HFFc6 (cell line): ENCODE measurements around the gene CCBE1. TPM values are rescaled to one million over a fixed set of nuclear protein-coding genes. Genes with fewer than 3 reads are reported as not detected.

Source experiments
- DNase-seq: peaks from one replicate; pipeline ENCODE4 v3.0.0-alpha.2; 2018
- H3K27ac Mint-ChIP-seq: 2 replicates; pipeline ENCODE4 v1.8.0; 2020; ENCODE audit warnings: mild to moderate bottlenecking, mixed read lengths
- H3K27me3 Mint-ChIP-seq: 2 replicates; pipeline ENCODE4 v1.8.0; 2021; ENCODE audit warnings: mild to moderate bottlenecking, moderate library complexity, mixed read lengths; ENCODE audit not compliant: insufficient read depth
- H3K36me3 Mint-ChIP-seq: 2 replicates; pipeline ENCODE4 v1.8.0; 2021; ENCODE audit warnings: low read depth, mixed read lengths
- H3K4me1 Mint-ChIP-seq: 2 replicates; pipeline ENCODE4 v1.8.0; 2020; ENCODE audit warnings: low read depth, mixed read lengths
- H3K4me3 Mint-ChIP-seq: 2 replicates; pipeline ENCODE4 v1.8.0; 2020; ENCODE audit warnings: mild to moderate bottlenecking, moderate library complexity, mixed read lengths
- H3K9me3 Mint-ChIP-seq: 2 replicates; pipeline ENCODE4 v1.8.0; 2020; ENCODE audit warnings: mild to moderate bottlenecking, mixed read lengths
- total RNA-seq, 6 experiments: library from RNA; stranded (reverse); fragmentation: NEBNext Ultra II Directional; extraction: Animal tissue kit (Norgen Biotek cat#: 25700); gene quantifications; 2 replicates in 1 of 6; 3 replicates in 5 of 6; pipeline ENCODE4 v1.2.3, GENCODE V29; 2021
- TF ChIP-seq, protein P1 (sequence below): fragments of 200-600 bp; sonication (generic); IDR thresholded peaks from 2 replicates; pipeline ENCODE4 v1.5.0; 2021; ENCODE audit warnings: antibody characterized with exemption, mild to moderate bottlenecking

The CCBE1 gene
- total RNA-seq, 6 experiments from 2014 or later, result 161 to 223 (median 206) TPM

- peaks cover 9% of the 10 kb centered on the region for H3K36me3 Mint-ChIP-seq
- H3K4me1 Mint-ChIP-seq, result no peaks in the 10 kb centered on the region
- peaks cover 8% of the 10 kb centered on the region for H3K27me3 Mint-ChIP-seq
- H3K9me3 Mint-ChIP-seq, result no peaks in the 10 kb centered on the region
- no peak for DNase-seq
- H3K27ac Mint-ChIP-seq, result no peak overlapping the region
- H3K4me3 Mint-ChIP-seq, result no peak overlapping the region
- TF ChIP-seq, protein P1, sequence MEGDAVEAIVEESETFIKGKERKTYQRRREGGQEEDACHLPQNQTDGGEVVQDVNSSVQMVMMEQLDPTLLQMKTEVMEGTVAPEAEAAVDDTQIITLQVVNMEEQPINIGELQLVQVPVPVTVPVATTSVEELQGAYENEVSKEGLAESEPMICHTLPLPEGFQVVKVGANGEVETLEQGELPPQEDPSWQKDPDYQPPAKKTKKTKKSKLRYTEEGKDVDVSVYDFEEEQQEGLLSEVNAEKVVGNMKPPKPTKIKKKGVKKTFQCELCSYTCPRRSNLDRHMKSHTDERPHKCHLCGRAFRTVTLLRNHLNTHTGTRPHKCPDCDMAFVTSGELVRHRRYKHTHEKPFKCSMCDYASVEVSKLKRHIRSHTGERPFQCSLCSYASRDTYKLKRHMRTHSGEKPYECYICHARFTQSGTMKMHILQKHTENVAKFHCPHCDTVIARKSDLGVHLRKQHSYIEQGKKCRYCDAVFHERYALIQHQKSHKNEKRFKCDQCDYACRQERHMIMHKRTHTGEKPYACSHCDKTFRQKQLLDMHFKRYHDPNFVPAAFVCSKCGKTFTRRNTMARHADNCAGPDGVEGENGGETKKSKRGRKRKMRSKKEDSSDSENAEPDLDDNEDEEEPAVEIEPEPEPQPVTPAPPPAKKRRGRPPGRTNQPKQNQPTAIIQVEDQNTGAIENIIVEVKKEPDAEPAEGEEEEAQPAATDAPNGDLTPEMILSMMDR, result no peak
Measured at GRCh38 chr18:59426855-59427254, 270.4 kb downstream of the CCBE1 start.

DNA sequence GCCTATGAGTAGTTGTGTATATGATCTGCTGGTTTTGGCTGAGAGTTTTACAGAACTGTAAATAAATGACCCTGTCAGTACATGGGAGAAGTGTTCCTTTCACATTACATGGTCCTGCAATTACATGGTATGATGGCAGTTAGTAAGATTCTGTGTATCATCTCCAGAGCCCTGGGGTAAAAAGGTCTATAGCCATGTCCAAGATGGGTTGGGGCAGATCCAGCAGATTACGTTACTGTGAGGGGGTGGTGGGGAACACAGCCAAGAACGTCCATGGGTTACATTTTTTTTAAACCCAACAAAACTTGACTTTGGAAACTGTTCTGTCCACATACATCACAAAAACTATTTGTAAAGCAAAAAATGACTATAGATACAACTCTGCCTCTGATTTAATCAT, 274.0 kb downstream of the CCBE1 start:
- no peaks in the 10 kb centered on the region for H3K9me3 Mint-ChIP-seq
- H3K4me3 Mint-ChIP-seq, result no peak overlapping the region
- H3K27ac Mint-ChIP-seq, result no peak overlapping the region
- H3K27me3 Mint-ChIP-seq, result peaks cover 5% of the 10 kb centered on the region
- H3K4me1 Mint-ChIP-seq, result peaks cover 9% of the 10 kb centered on the region
- DNase-seq, result no peak
- TF ChIP-seq, protein P1, result no peak
- H3K36me3 Mint-ChIP-seq, result peaks cover 4% of the 10 kb centered on the region; the same call in 1 of the 2 replicates

DNA sequence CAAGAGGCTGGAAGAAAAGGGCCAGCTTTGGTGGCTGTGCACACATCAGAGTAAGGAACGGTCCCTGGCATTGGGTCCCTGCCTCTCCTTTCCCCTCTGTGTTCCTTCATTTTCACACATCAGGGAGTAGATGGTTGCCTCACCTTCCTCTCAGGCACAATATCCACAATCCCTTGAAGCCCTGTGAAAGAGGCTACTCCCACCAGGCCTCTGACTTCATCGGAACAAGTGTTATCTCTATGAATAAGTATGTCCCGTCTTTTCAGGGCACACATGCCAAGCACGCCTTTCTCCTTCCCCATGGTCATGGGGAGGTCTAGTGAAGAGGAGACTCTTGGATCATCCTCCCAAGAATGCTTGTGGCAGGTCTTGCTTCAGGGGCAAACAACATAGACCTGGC, 277.0 kb downstream of the CCBE1 start:
- Mint-ChIP-seq H3K36me3 (peaks cover 17% of the 10 kb centered on the region), H3K4me3 (no peak overlapping the region), H3K27me3 (peaks cover 4% of the 10 kb centered on the region), H3K4me1 (peaks cover 9% of the 10 kb centered on the region), H3K27ac (no peak overlapping the region), H3K9me3 (no peaks in the 10 kb centered on the region)
- TF ChIP-seq, protein P1, result no peak
- DNase-seq, result no peak

GRCh38 chr18:59419386-59419785, 277.8 kb downstream of the CCBE1 start:
- Mint-ChIP-seq H3K4me3 (no peak overlapping the region), H3K4me1 (peaks cover 9% of the 10 kb centered on the region), H3K27me3 (peaks cover 3% of the 10 kb centered on the region), H3K27ac (no peak overlapping the region), H3K9me3 (no peaks in the 10 kb centered on the region), H3K36me3 (peaks cover 17% of the 10 kb centered on the region)
- TF ChIP-seq, protein P1, result no peak
- no peak for DNase-seq

GRCh38 chr18:59416818-59417217, 280.4 kb downstream of the CCBE1 start:
- no peaks in the 10 kb centered on the region for H3K9me3 Mint-ChIP-seq
- H3K36me3 Mint-ChIP-seq, result peaks cover 17% of the 10 kb centered on the region
- no peak overlapping the region for H3K4me3 Mint-ChIP-seq
- TF ChIP-seq, protein P1, result no peak
- peaks cover 9% of the 10 kb centered on the region for H3K4me1 Mint-ChIP-seq
- no peak for DNase-seq
- H3K27me3 Mint-ChIP-seq, result peaks cover 2% of the 10 kb centered on the region; the same call in 1 of the 2 replicates
- no peak overlapping the region for H3K27ac Mint-ChIP-seq

GRCh38 chr18:59414111-59414653, 283.0 kb downstream of the CCBE1 start:
- Mint-ChIP-seq H3K4me3 (no peak overlapping the region), H3K27me3 (no peaks in the 10 kb centered on the region; the same call in 1 of the 2 replicates), H3K4me1 (peaks cover 3% of the 10 kb centered on the region), H3K9me3 (peaks cover 5% of the 10 kb centered on the region; the same call in 1 of the 2 replicates), H3K36me3 (peaks cover 15% of the 10 kb centered on the region), H3K27ac (no peak overlapping the region)
- DNase-seq, result no peak
- TF ChIP-seq, protein P1, result no peak
